Neutrophil (primary cell): Measurements from ENCODE around the gene FAM219A.

ENCODE experiments used
- H3K27ac ChIP-seq: fragments of 200-600 bp; sonication (generic); 2 replicates; pipeline ENCODE4 v1.5.1; 2016; ENCODE audit warnings: mild to moderate bottlenecking, moderate library complexity
- H3K27me3 ChIP-seq: fragments of 200-600 bp; sonication (generic); 2 replicates; pipeline ENCODE4 v1.6.0; 2016; ENCODE audit warnings: mild to moderate bottlenecking
- H3K36me3 ChIP-seq: fragments of 200-600 bp; sonication (generic); 2 replicates; pipeline ENCODE4 v1.5.1; 2017
- H3K4me1 ChIP-seq, 2 experiments: fragments of 200-600 bp in 1 of 2; sonication (generic) in 1 of 2; 1 replicate in 1 of 2; 2 replicates in 1 of 2; pipeline versions ENCODE4 v1.5.1 to v1.6.1; 2013 to 2016; ENCODE audit warnings: low read depth in 1 of 2, low read length in 1 of 2, mild to moderate bottlenecking in 1 of 2, moderate library complexity in 1 of 2; ENCODE audit not compliant: control insufficient read depth in 1 of 2, insufficient read depth in 1 of 2
- H3K4me3 ChIP-seq, 2 experiments: fragments of 200-600 bp in 1 of 2; sonication (generic) in 1 of 2; 1 replicate in 1 of 2; 2 replicates in 1 of 2; pipeline ENCODE4 v1.5.1; 2013 to 2016; ENCODE audit warnings: low read depth in 1 of 2, low read length in 1 of 2, mild to moderate bottlenecking in 1 of 2, moderate library complexity in 1 of 2
- H3K9me3 ChIP-seq: fragments of 200-600 bp; sonication (generic); 2 replicates; pipeline ENCODE4 v1.5.1; 2016
- CTCF ChIP-seq: fragments of 200-600 bp; sonication (generic); IDR thresholded peaks from 2 replicates; pipeline ENCODE4 v1.5.1; 2016; ENCODE audit warnings: antibody characterized with exemption

FAM219A gene

DNA sequence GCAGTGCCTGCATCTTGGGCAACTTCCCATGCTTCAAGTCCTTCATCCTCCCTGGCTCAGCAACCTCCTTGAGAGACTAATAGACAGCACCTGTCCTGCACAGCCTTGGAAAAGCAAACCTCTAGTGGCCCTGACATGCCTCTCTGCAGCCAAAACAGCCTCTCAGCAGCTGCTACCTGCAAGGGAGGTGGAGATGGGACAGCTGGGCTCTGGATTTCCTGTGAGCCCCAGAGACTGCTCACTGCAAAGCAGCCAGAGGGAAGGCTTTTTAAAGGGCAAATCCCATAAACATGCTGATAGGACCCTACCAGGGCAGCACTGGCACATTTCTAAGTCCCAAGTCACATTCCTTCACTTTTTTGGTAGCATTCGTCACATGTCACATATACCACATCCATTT, 50.2 kb downstream of the FAM219A start:
- Histone ChIP-seq H3K4me3 (no peak overlapping the region), H3K27ac (no peak overlapping the region), H3K9me3 (no peaks in the 10 kb centered on the region), H3K4me1 (peaks cover 19 to 24% of the 10 kb centered on the region in 2 experiments), H3K27me3 (no peaks in the 10 kb centered on the region), H3K36me3 (peaks cover 20% of the 10 kb centered on the region)
- TF ChIP-seq CTCF: no peak

GRCh38 chr9:34406219-34406618, 52.2 kb downstream of the FAM219A start:
- Histone ChIP-seq H3K4me1 (peaks cover 19 to 24% of the 10 kb centered on the region in 2 experiments), H3K9me3 (no peaks in the 10 kb centered on the region), H3K27ac (no peak overlapping the region), H3K36me3 (peaks cover 38% of the 10 kb centered on the region), H3K4me3 (no peak overlapping the region), H3K27me3 (no peaks in the 10 kb centered on the region)
- TF ChIP-seq CTCF: no peak

- Histone ChIP-seq H3K36me3 (peaks cover 43% of the 10 kb centered on the region), H3K27me3 (no peaks in the 10 kb centered on the region), H3K4me1 (peaks cover 19 to 24% of the 10 kb centered on the region in 2 experiments), H3K9me3 (no peaks in the 10 kb centered on the region), H3K4me3 (no peak overlapping the region), H3K27ac (no peak overlapping the region)
- no peak for TF ChIP-seq CTCF
These were observed 52.7 kb downstream of the FAM219A start for GRCh38 chr9:34405719-34406118.

- H3K36me3 ChIP-seq: peaks cover 63% of the 10 kb centered on the region
- no peaks in the 10 kb centered on the region for H3K27me3 ChIP-seq
- no peak overlapping the region for H3K27ac ChIP-seq
- H3K9me3 ChIP-seq: no peaks in the 10 kb centered on the region
- TF ChIP-seq CTCF: peak; percentile 95
- peaks cover 15 to 20% of the 10 kb centered on the region in 2 experiments for H3K4me1 ChIP-seq
- H3K4me3 ChIP-seq: no peak overlapping the region
These were observed 54.6 kb downstream of the FAM219A start for GRCh38 chr9:34403554-34404380.

DNA sequence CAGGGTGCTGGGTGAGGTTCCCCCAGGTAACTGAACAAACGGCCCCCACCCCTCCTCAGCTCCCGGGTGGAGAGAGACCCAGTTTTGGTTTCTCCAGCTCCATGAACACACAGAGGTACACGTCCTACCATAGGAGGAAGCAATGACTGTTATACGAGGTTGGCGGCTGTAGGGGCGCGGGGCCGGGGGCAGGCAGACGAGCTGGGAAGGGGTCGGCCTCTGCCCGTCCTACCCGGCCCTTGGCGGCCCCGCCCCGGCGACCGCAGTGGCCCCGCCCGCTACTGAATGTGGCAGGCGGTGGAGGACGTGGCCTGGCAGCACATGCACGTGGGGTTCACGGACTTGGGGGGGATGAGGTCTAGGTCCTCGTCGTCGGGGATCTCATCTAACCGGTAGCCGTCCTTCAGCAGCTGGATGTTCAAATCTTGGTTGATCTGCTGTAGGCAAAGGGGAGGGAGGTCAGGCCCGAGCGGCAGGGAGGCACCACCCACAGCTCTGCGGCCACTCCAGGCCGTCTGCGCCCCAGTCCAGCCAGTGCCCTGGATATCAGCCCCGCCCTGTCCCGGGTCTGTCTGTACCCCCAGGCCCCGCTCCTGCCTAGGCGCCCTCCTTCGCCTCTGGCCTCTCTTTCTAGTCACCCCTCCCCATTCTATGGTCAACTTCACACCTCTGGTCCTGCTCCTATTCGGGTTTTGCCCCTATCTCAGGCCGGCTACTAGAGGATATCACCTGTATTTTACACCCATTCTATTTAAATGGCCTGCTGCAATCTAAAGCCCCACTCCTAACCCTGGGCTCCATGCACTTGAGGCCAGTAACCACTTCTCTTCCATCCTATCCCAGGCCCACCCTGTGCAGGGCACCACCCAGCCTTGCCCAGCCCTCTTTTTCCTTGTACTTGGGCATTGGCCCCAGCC, 57.4 kb downstream of the FAM219A start:
- Histone ChIP-seq H3K4me1 (no peaks in the 10 kb centered on the region), H3K27me3 (no peaks in the 10 kb centered on the region), H3K9me3 (no peaks in the 10 kb centered on the region), H3K27ac (no peak overlapping the region), H3K4me3 (no peak overlapping the region), H3K36me3 (peaks cover 63% of the 10 kb centered on the region)
- no peak for TF ChIP-seq CTCF
